Measurements from ENCODE around the gene TTBK1.

- TF ChIP-seq POLR2A (IDR thresholded peaks at IDR 0.05; ENCODE audit: low read length) (no peak), GATA1 (IDR thresholded peaks at IDR 0.05; ENCODE audit: low read depth, low read length) (no peak)
These were observed 91.3 kb downstream of the TTBK1 start for GRCh38 chr6:43334466-43335095.
